Left kidney (tissue), 2 donors: ENCODE measurements around the gene UQCRHL. TPM values are rescaled to one million over a fixed set of nuclear protein-coding genes. Genes with fewer than 3 reads are reported as not detected.
"Not testable (repeated sequence)": the region's sequence is repeated elsewhere in the genome, so short reads cannot be mapped to it uniquely, and the experiment has no call there.

Experiments used
- DNase-seq: peaks from one replicate; pipeline ENCODE4 v3.0.0-alpha.2; 2013
- polyA plus RNA-seq: library from polyadenylated mRNA; unstranded; fragments of 120-200 nt; gene quantifications from one replicate; pipeline ENCODE4 v1.2.1, GENCODE V29; 2013; ENCODE audit not compliant: insufficient read length

UQCRHL gene
- polyA plus RNA-seq, 1 donor: 3.1 TPM

- DNase-seq: no peak
These were observed 29.6 kb upstream of the UQCRHL start for GRCh38 chr1:15836772-15837669.

- not testable (repeated sequence) for DNase-seq
These were observed 29.0 kb upstream of the UQCRHL start for GRCh38 chr1:15836511-15836771.

GRCh38 chr1:15835741-15836510 is 28.5 kb upstream of the UQCRHL start:
- peak; percentile 100 for DNase-seq

GRCh38 chr1:15835205-15835740 is 27.8 kb upstream of the UQCRHL start:
- DNase-seq: no peak

GRCh38 chr1:15834406-15835204 is 27.2 kb upstream of the UQCRHL start:
- DNase-seq: peak; percentile 95

- no peak for DNase-seq
These were observed 26.5 kb upstream of the UQCRHL start for GRCh38 chr1:15833842-15834405.

- DNase-seq: no peak
These were observed 25.7 kb upstream of the UQCRHL start for GRCh38 chr1:15833069-15833679.

- no peak for DNase-seq
These were observed 22.8 kb upstream of the UQCRHL start for GRCh38 chr1:15830258-15830657.

GRCh38 chr1:15828931-15829330 is 21.5 kb upstream of the UQCRHL start:
- not testable (repeated sequence) for DNase-seq

GRCh38 chr1:15827567-15827966 is 20.1 kb upstream of the UQCRHL start:
- not testable (repeated sequence) for DNase-seq

- no peak for DNase-seq
These were observed 19.5 kb upstream of the UQCRHL start for GRCh38 chr1:15826810-15827507.

GRCh38 chr1:15825800-15826199 is 18.4 kb upstream of the UQCRHL start:
- no peak for DNase-seq

GRCh38 chr1:15820478-15820877 is 13.0 kb upstream of the UQCRHL start:
- no peak for DNase-seq

GRCh38 chr1:15816674-15817073 is 9.2 kb upstream of the UQCRHL start:
- DNase-seq: no peak

GRCh38 chr1:15810073-15810472 is 2.6 kb upstream of the UQCRHL start:
- DNase-seq: no peak

GRCh38 chr1:15808955-15809354 is 1.5 kb upstream of the UQCRHL start:
- no peak for DNase-seq

- no peak for DNase-seq
These were observed 328 bp downstream of the UQCRHL start for GRCh38 chr1:15807121-15807520.

- no peak for DNase-seq
These were observed 3.4 kb downstream of the UQCRHL start for GRCh38 chr1:15804060-15804459.

- DNase-seq: no peak
These were observed 4.1 kb downstream of the UQCRHL start for GRCh38 chr1:15803380-15803779.

- no peak for DNase-seq
These were observed 5.0 kb downstream of the UQCRHL start for GRCh38 chr1:15802234-15802965.
